HG02642 (cell line): ENCODE results near the gene RNF26.

Experiments used
- ATAC-seq: cut with Tn5 transposase; IDR thresholded peaks from one replicate; pipeline ENCODE4 v1.9.1; 2021; ENCODE audit warnings: mild to moderate bottlenecking; ENCODE audit not compliant: unreplicated experiment, poor library complexity

The RNF26 gene

GRCh38 chr11:119368121-119369034 lies 34.1 kb downstream of the RNF26 start:
- no peak for ATAC-seq

GRCh38 chr11:119369132-119369925 lies 35.0 kb downstream of the RNF26 start:
- ATAC-seq: no peak

- ATAC-seq: no peak
These were observed 36.2 kb downstream of the RNF26 start for GRCh38 chr11:119370486-119371046.

GRCh38 chr11:119371067-119371601 lies 36.8 kb downstream of the RNF26 start:
- no peak for ATAC-seq

- ATAC-seq: no peak
These were observed 37.5 kb downstream of the RNF26 start for GRCh38 chr11:119371778-119372182.

- no peak for ATAC-seq
These were observed 38.1 kb downstream of the RNF26 start for GRCh38 chr11:119372260-119373058.

- no peak for ATAC-seq
These were observed 39.0 kb downstream of the RNF26 start for GRCh38 chr11:119373059-119373920.

- no peak for ATAC-seq
These were observed 39.7 kb downstream of the RNF26 start for GRCh38 chr11:119373921-119374631.

GRCh38 chr11:119374632-119375336 lies 40.5 kb downstream of the RNF26 start:
- ATAC-seq: no peak

- no peak for ATAC-seq
These were observed 41.2 kb downstream of the RNF26 start for GRCh38 chr11:119375337-119376196.

- no peak for ATAC-seq
These were observed 42.0 kb downstream of the RNF26 start for GRCh38 chr11:119376197-119376847.

GRCh38 chr11:119377112-119377901 lies 43.0 kb downstream of the RNF26 start:
- ATAC-seq: no peak

GRCh38 chr11:119377961-119378667 lies 43.8 kb downstream of the RNF26 start:
- ATAC-seq: no peak

- ATAC-seq: no peak
These were observed 44.6 kb downstream of the RNF26 start for GRCh38 chr11:119378851-119379465.
